HG03469 (cell line): ENCODE results near the gene RPUSD3.
"Not testable (repeated sequence)": the region's sequence is repeated elsewhere in the genome, so short reads cannot be mapped to it uniquely, and the experiment has no call there.

Experiments used
- ATAC-seq: cut with Tn5 transposase; IDR thresholded peaks from one replicate; pipeline ENCODE4 v1.9.1; 2021; ENCODE audit warnings: mild to moderate bottlenecking, moderate library complexity, moderate number of reproducible peaks; ENCODE audit not compliant: unreplicated experiment

Gene RPUSD3, protein sequence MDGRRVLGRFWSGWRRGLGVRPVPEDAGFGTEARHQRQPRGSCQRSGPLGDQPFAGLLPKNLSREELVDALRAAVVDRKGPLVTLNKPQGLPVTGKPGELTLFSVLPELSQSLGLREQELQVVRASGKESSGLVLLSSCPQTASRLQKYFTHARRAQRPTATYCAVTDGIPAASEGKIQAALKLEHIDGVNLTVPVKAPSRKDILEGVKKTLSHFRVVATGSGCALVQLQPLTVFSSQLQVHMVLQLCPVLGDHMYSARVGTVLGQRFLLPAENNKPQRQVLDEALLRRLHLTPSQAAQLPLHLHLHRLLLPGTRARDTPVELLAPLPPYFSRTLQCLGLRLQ

DNA sequence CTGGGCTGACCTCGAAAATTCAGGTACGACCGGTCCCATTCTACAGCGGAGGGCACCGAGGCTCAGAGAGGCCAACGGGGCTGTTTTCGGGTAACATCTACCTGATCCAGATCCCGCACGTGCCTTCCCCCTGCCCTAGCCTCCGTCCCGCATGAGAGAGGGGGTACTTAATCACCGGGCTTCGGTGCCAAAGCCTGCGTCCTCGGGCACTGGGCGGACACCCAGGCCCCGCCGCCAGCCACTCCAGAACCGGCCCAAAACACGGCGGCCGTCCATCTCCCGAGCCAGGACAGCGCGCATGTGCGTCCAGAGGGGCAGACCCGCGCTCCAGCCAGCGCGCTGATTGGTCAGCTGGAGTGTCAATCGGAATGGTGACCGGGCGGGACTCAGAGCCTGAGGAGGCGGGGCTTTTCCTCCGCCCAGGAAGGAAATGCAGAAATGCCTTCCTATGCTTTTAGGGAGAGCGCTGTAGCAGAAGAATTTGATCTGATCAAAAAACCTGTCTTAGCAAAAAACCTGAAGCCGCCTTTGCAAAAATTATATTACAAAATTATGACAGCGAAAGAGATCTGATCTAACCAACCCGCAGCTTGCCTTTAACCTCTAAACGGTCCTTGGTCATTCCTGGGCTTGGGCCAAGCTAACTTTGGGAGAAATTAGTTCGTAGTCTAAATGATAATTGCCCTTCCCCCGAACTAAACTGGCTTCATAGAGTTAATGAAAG, at the start of gene RPUSD3:
RPUSD3 (minus strand) TSS at position 294 of the 724 bp plus-strand sequence; CDS start at position 276, 18 bp downstream.
- peak; percentile 89 for ATAC-seq

DNA sequence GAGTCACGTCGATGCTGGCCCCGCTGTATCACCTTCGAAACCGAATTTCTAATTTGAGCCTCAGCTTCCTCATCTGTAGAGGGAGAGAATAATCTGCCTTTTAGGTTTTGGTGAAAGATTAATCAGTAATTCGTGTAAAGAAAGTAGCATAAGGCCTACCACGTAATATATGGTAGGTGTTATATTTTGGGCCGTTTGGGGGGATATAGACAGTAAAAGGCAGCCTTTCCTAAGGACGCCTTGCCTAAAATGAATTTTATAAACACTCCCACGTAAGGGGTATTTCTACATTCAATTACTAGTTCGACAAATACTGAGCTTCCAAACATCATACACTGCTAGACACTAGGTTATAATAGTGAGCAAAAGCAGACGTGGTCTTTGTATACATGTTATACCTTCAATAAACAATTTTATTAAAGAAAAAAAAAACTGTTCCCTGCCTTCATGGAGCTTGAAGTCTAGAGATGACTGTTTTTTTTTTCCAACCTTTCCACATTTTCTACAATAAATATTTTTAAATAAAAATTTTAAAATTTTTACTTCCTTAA, 47.3 kb upstream of the RPUSD3 start:
- ATAC-seq = no peak

DNA sequence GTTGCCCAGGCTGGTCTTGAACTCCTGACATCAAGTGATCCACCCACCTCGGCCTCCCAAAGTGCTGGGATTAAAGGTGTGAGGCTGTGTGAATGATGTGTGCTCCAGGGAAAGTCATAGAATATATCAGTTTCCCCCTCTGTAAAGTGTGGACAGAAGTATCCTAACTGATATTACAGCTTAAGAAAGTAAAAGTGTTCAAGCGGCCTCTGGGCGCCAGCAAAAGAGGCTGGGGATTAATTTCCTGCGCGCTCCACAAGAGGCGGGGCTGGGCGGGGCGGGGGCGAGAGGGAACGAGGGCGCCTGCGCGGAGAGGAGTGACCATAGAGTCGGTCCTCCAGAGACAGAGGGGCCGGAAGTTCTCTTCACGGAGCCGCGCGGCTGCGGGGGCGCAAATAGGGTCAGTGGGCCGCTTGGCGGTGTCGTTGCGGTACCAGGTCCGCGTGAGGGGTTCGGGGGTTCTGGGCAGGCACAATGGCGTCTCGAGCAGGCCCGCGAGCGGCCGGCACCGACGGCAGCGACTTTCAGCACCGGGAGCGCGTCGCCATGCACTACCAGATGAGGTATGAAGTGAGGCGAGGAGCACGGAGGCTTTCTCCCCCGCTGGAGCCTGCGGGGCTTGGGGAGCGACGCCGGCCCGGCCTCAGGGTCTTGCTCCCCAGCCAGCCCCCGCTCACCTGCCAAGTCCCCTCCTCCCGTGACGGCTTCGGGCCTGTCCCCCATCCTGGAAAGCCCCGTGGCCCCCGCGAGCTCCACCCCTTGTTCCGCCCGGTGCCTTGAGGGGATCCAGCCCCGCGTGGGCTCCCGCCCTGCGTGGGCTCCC, 46.7 kb upstream of the RPUSD3 start, which contains the start of gene JAGN1:
JAGN1 (plus strand) TSS at position 362 of the 823 bp plus-strand sequence; CDS start at position 475, 113 bp downstream.
- peak; percentile 54 for ATAC-seq

DNA sequence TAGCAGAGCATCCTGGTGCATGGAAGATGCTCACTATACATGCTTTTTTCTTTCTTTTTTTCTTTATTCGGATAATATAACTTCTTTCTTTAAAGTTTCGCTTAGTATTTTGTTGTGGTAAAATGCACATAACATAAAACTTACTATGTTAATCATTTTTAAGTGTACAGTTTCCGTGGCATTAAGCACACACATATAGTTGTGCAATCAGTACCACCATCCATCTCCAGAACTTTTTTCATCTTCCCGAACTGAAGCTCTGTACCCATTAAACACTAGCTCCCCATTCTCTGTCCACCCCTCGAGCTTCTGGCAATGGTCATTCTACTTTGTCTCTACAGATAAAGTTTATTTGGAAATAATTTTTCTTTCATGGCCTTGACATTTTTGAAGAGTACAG, 45.6 kb upstream of the RPUSD3 start:
- no peak for ATAC-seq

DNA sequence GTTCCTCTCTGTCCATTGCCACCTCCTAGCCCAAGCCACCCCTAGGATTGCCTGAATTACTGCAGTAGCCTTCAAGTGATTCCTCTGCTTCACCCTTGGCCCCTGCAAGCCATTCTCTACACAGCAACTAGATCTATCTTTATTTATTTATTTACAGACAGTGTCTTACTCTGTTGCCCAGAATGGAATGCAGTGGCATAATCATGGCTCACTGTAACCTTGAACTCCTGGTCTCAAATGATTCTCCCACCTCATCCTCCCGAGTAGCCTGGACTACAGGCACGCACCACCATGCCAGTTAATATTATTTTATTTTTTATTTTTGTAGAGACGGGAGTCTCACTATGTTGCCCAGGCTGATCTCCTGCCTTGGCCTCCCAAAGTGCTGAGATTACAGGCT, 44.7 kb upstream of the RPUSD3 start:
- ATAC-seq = no peak

DNA sequence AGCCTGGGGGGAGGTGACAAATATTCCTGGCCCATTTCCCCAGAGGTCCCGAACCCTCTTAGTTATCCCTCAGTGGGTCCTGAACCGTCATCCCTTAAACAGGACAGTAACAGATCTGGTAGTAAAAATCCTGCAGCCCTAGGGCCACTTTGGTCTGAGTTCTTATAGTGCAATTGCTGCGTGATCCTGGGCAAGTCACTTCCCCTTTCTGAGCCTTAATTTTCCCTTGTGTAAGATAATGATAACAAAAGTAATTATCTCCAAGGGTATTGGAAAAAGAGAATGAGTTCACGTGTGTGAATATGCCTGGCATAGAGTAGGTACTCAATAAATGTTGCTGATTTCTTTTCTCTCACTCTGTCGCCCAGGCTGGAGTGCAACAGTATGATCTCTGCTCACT, 43.7 kb upstream of the RPUSD3 start:
- no peak for ATAC-seq

DNA sequence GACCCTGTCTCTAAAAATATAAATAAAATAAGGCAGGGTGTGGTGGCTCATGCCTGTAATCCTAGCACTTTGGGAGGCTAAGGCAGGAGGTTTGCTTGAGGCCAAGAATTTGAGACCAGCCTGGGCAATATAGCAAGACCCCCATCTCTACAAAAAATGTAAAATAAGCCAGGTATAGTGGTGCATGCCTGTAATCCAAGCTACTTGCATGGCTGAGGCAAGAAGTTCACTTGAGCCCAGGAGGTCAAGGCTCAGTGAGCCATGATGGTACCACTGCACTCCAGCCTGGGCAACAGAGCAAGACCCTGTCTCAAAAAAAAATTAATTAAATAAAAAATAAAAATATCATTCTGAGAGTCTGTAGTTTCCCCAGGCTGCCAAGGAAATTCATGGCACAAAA, 42.5 kb upstream of the RPUSD3 start:
- ATAC-seq = no peak

DNA sequence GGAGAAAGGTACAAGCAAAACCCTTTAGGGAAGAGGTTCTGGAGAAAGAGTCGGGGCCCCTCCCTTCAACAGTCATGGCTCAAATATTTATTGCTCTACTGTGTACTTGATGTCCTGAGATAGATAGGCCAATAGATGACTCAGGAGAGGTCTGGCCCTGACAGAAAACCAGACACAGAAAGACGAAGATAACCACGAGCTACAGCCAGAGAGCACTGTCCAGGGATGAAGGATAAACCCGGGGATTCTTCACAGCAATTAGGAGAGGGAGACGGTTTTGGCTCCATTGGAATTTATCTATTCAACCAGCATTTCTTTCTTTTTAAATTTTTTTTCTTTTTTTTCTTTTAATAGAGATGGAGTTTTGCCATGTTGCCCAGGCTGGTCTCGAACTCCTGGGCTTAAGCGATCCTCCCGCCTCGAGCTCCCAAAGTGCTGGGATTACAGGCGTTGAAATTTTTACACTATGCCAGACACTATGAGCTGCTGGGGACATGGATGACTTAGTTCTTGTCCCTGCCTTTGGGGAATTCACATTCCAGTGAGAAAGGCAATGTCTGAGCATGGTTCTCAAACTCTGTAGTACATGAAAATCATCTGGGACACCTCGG, 40.9 kb upstream of the RPUSD3 start:
- ATAC-seq = no peak

DNA sequence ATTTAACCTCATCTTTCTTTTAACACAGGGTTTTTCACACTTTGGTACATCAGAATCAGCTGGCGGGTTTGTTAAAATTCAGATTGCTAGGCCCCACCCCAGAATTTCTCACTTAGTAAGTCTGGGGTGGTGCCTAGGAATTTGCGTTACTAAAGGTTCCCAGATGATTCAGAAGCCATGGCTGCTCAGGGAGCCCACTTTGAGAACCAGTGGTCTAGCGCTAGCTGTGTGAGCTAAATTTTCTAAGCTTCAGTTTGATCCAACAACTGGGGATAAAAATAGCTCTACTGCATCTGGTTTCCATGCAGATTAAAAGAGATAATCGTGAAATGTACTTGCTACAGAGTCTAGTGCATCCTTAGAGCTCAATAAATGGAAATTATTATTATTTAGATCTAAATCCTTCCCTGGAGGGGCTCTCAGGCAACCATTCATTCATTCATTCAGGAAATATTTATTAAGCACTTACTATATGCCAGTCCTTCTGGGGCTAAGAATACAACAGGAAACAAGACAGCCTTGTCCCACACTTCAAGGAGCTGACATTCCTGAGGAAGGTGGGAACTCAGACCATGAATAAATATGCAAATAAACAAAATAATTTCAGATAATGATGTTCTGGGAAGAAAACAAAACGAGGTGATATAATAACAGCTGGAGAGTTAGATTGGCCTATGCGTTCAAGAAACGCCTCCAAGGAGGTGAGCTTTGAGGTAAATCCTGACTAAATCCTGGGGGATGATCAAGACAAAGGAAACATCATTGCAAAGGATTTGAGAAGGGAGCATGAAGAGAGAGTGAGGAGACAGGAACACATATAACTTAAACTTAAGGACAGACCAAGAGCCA, 40.1 kb upstream of the RPUSD3 start:
- no peak for ATAC-seq

DNA sequence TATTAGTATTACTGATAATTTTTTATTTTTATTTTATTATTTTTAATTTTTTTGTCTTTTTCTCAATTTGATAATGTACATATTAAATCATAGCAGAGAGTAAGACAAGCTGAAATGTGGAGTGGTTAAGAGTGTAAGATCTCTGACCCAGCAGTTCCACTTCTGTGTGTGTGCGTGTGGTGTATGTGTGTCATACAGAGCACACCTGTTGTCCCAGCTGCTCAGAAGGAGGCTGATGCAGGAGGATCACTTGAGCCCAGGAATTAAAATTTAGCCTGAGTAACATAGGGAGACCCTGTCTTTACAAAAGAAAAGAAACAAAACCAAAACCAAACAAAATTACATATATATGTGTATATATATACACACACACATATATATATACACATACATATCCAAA, 37.6 kb upstream of the RPUSD3 start:
- ATAC-seq = no peak

DNA sequence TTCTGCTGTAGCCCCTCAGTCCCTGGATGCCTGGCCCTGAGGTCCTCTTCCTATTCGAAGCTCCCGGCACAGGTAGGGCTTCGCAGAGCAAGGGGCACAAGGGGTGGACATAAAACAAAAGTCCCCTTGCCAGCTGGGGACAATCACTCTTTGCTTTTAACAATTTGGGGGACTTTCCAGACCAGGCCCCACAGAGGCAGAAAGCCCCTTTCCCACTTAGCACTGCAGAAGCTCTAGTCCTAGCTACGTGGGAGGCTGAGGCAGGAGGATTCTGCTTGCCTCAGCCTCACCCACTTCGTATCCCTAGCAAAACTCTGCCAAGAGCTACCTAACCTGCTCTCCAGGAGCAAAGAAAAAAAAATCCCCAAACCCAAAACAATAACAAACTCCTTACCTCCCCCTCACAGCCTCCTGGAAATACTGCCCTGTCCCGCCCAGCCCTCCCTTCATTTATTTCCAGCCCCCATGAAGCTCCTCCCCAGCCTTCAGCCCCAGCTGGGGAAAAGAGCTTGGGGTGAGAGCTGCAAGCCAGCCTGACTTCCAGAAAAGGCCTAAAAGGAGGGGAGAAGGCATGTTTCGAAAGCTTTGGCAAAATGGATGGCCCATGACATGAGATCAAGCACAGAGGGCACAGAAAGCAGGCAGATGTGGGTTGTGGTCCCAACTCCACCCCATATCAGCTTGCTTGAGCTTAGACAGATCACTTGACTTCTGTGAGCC, 36.2 kb upstream of the RPUSD3 start, which contains the start of gene CIDEC:
CIDEC (minus strand) TSS at position 424 of the 720 bp plus-strand sequence. CDS start 1,767 bp downstream, outside the sequence.
- no peak for ATAC-seq

DNA sequence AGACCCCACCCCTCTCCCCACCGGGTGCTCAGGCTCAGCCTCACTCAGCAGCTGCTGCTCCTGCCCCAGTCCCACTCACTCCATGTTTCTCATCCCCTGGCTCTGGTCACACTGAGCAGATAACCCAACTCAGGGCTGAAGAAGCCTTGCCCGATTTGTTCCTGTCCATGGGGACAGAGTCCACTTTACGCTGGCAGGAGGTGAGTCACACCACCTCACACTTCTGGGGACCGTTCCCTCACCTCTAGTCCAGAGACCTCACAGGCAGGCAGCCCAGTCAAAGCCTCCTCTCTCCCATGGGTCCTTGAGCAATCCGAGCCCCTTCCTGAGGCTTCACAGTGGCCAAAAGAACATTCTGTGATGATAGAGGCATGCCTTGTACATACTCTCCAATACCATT, 34.9 kb upstream of the RPUSD3 start:
- no peak for ATAC-seq

DNA sequence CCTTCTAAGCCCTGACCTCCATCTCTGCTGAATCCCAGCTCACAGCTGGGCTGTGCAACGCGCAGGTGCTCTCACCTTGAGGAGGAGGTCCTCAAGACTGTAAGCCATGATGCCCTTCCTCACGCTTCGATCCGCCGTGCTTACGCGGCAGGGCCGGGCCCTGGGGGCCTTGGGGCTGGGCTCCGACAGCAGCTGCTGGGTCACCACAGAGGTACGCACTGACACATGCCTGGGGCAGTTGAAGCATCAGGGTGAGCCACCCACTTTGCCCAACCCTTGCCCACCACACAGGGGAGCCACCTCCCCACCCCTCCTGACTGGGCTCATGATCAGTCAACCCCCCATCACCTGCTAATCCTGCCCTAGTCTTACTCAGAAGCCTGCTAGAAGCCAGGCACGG, 33.2 kb upstream of the RPUSD3 start:
- no peak for ATAC-seq

DNA sequence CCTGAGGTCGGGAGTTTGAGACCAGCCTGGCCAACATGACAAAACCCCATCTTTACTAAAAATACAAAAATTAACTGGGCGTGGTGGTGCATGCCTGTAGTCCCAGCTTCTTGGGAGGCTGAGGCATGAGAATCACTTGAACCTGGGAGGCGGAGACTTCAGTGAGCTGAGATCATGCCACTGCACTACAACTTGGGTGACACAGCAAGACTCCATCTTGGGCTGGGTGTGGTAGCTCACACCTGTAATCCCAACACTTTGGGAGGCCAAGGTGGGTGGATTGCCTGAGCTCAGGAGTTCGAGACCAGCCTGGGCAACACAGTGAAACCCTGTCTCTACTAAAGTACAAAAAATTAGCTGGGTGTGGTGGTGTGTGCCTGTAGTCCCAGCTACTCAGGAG, 32.4 kb upstream of the RPUSD3 start:
- not testable (repeated sequence) for ATAC-seq

DNA sequence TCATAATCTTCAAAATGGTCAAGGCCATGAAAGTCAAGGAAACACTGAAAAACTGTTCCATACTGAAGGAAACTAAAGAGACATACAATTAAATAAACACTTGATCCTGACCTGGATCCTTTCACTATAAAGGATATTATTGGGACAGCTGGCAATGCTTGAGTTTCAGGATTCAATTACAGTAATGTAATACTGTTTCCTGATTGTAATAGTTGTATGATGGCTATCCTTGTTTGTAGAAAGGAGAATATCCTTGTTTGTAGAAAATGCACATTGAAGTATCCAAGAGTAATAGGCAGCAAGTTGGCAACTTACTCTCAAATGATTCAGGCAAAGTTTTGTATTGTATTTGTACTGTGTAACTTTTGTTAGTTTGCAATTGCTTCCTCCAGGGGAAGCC, 31.6 kb upstream of the RPUSD3 start:
- no peak for ATAC-seq

DNA sequence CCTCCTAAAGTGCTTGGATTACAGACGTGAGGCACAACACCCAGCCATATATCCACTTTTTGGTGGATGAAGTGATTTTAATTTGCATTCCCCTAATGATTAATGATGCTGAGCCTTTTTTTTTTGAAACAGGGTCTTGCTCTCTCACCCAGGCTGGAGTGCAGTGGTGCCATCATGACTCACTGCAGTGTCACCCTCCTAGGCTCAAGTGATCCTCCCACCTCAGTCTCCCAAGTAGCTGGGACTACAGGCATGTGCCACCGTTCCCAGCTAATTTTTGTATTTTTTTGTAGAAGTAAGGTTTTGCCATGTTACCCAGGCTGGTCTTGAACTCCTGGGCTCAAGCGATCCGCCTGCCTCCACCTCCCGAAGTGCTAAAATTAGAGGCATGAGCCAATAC, 28.3 kb upstream of the RPUSD3 start:
- ATAC-seq = not testable (repeated sequence)

DNA sequence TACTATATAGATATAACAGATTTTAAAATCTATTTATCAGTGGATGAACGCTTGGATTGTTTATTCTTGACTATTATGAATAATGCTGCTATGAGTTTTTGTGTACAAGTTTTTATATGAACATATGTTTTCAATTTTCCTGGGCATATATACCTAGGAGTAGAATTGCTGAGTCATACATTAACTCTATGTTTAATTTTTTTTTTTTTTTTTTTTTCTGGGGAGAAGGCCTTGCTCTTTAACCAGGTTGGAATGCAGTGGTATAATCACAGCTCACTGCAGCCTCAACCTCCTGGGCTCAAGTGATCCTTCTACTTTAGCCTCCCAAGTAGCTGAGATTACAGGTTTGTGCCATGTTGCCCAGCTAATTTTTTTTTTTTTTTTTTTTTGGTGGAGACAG, 27.2 kb upstream of the RPUSD3 start:
- no peak for ATAC-seq

DNA sequence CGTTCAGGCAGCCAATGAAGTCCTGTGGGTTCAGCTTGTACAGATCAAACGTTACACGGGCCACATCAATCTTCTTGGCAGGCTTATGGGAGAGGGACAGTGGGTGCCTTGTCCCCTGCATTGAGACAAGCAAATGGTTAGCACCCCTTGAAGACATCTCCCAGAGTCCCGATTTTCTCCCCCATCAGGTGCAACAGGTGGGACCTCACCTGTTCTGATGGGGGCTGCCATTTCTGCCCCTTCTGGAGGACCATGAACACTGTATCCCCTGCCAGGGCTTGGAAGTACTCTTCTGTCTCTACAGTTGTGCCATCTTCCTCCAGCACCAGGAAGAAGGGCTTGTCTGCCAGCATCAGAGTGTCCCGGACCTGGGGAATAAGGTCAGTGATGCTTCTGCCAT, 26.1 kb upstream of the RPUSD3 start:
- ATAC-seq = no peak

DNA sequence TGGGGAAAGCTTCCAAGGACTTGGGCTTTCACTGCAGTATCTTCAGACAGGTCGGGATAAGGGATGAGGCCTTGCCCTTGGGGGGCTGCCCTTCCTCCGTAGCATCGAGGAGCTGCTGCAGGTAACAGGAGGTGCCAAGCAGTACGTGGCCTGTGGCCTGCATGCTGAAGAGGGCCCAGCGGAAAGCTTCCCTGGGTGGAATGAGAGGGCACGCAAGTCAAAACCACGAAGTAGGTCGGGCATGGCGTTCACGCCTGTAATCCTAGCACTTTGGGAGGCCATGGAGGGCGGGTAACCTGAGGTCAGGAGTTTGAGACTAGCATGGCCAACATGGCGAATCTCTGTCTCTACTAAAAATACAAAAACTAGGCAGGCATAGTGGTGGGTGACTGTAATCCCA, 23.3 kb upstream of the RPUSD3 start:
- no peak for ATAC-seq
